ENCODE results near the gene PREX1.
"Not testable (repeated sequence)": the region's sequence is repeated elsewhere in the genome, so short reads cannot be mapped to it uniquely, and the experiment has no call there.

The PREX1 gene

GRCh38 chr20:48834278-48834677 is 6.5 kb upstream of the PREX1 start:
- H3K4me3 ChIP-seq (ENCODE audit: low read depth, low read length) = no peak overlapping the region
- H3K4me1 ChIP-seq (ENCODE audit: control insufficient read depth, insufficient read depth, low read length) = no peaks in the 10 kb centered on the region
- H3K36me3 ChIP-seq (ENCODE audit: control insufficient read depth, insufficient read depth, low read length) = no peaks in the 10 kb centered on the region
- no peak overlapping the region for H3K9ac ChIP-seq (ENCODE audit: low read length)
- no peaks in the 10 kb centered on the region for H3K9me3 ChIP-seq (ENCODE audit: control insufficient read depth, insufficient read depth, low read depth, low read length)
- peaks cover 14% of the 10 kb centered on the region for H3K27me3 ChIP-seq (ENCODE audit: control insufficient read depth, insufficient read depth, low read length)
- H3K27ac ChIP-seq (ENCODE audit: low read depth, low read length) = no peak overlapping the region

- H3K27ac ChIP-seq (ENCODE audit: low read depth, low read length) = no peak overlapping the region
- no peaks in the 10 kb centered on the region for H3K36me3 ChIP-seq (ENCODE audit: control insufficient read depth, insufficient read depth, low read length)
- no peak overlapping the region for H3K9ac ChIP-seq (ENCODE audit: low read length)
Measured at GRCh38 chr20:48832405-48832730, 4.6 kb upstream of the PREX1 start.

GRCh38 chr20:48831718-48832404 is 4.1 kb upstream of the PREX1 start:
- Histone ChIP-seq H3K4me3 (ENCODE audit: low read depth, low read length) (no peak overlapping the region), H3K36me3 (ENCODE audit: control insufficient read depth, insufficient read depth, low read length) (no peaks in the 10 kb centered on the region), H3K27ac (ENCODE audit: low read depth, low read length) (no peak overlapping the region), H3K4me1 (ENCODE audit: control insufficient read depth, insufficient read depth, low read length) (no peaks in the 10 kb centered on the region), H3K9ac (ENCODE audit: low read length) (no peak overlapping the region), H3K27me3 (ENCODE audit: control insufficient read depth, insufficient read depth, low read length) (peaks cover 31% of the 10 kb centered on the region), H3K9me3 (ENCODE audit: control insufficient read depth, insufficient read depth, low read depth, low read length) (no peaks in the 10 kb centered on the region)

More at GRCh38 chr20:48832405-48832730, 4.6 kb upstream of the PREX1 start:
- Histone ChIP-seq H3K9me3 (ENCODE audit: control insufficient read depth, insufficient read depth, low read depth, low read length) (no peaks in the 10 kb centered on the region), H3K27me3 (ENCODE audit: control insufficient read depth, insufficient read depth, low read length) (peaks cover 26% of the 10 kb centered on the region), H3K4me1 (ENCODE audit: control insufficient read depth, insufficient read depth, low read length) (no peaks in the 10 kb centered on the region), H3K4me3 (ENCODE audit: low read depth, low read length) (no peak overlapping the region)

GRCh38 chr20:48830826-48831318 is 3.1 kb upstream of the PREX1 start:
- Histone ChIP-seq H3K27me3 (ENCODE audit: control insufficient read depth, insufficient read depth, low read length) (peaks cover 39% of the 10 kb centered on the region), H3K27ac (ENCODE audit: low read depth, low read length) (no peak overlapping the region), H3K9ac (ENCODE audit: low read length) (no peak overlapping the region), H3K36me3 (ENCODE audit: control insufficient read depth, insufficient read depth, low read length) (no peaks in the 10 kb centered on the region), H3K4me1 (ENCODE audit: control insufficient read depth, insufficient read depth, low read length) (peaks cover 2% of the 10 kb centered on the region), H3K4me3 (ENCODE audit: low read depth, low read length) (no peak overlapping the region), H3K9me3 (ENCODE audit: control insufficient read depth, insufficient read depth, low read depth, low read length) (no peaks in the 10 kb centered on the region)

GRCh38 chr20:48829940-48830339 is 2.1 kb upstream of the PREX1 start:
- H3K36me3 ChIP-seq (ENCODE audit: control insufficient read depth, insufficient read depth, low read length) = no peaks in the 10 kb centered on the region
- H3K9ac ChIP-seq (ENCODE audit: low read length) = no peak overlapping the region
- H3K27ac ChIP-seq (ENCODE audit: low read depth, low read length) = no peak overlapping the region
- peaks cover 48% of the 10 kb centered on the region for H3K27me3 ChIP-seq (ENCODE audit: control insufficient read depth, insufficient read depth, low read length)
- no peak overlapping the region for H3K4me3 ChIP-seq (ENCODE audit: low read depth, low read length)
- H3K9me3 ChIP-seq (ENCODE audit: control insufficient read depth, insufficient read depth, low read depth, low read length) = no peaks in the 10 kb centered on the region
- peaks cover 11% of the 10 kb centered on the region for H3K4me1 ChIP-seq (ENCODE audit: control insufficient read depth, insufficient read depth, low read length)

- peaks cover 16% of the 10 kb centered on the region for H3K4me1 ChIP-seq (ENCODE audit: control insufficient read depth, insufficient read depth, low read length)
- no peak overlapping the region for H3K27ac ChIP-seq (ENCODE audit: low read depth, low read length)
- H3K9me3 ChIP-seq (ENCODE audit: control insufficient read depth, insufficient read depth, low read depth, low read length) = no peaks in the 10 kb centered on the region
- peak overlapping the region; percentile 79 for H3K4me3 ChIP-seq (ENCODE audit: low read depth, low read length)
- H3K36me3 ChIP-seq (ENCODE audit: control insufficient read depth, insufficient read depth, low read length) = no peaks in the 10 kb centered on the region
- H3K9ac ChIP-seq (ENCODE audit: low read length) = peak overlapping the region; percentile 75
- H3K27me3 ChIP-seq (ENCODE audit: control insufficient read depth, insufficient read depth, low read length) = peaks cover 59% of the 10 kb centered on the region
Measured at GRCh38 chr20:48828734-48829460, 1.1 kb upstream of the PREX1 start.

GRCh38 chr20:48826883-48827771 is 672 bp downstream of the PREX1 start:
- H3K27ac ChIP-seq (ENCODE audit: low read depth, low read length) = no peak overlapping the region; the same call in 1 of the 2 replicates
- H3K9ac ChIP-seq (ENCODE audit: low read length) = peak overlapping the region; percentile 83
- no peaks in the 10 kb centered on the region for H3K9me3 ChIP-seq (ENCODE audit: control insufficient read depth, insufficient read depth, low read depth, low read length)
- H3K36me3 ChIP-seq (ENCODE audit: control insufficient read depth, insufficient read depth, low read length) = no peaks in the 10 kb centered on the region
- H3K4me1 ChIP-seq (ENCODE audit: control insufficient read depth, insufficient read depth, low read length) = peaks cover 16% of the 10 kb centered on the region
- H3K27me3 ChIP-seq (ENCODE audit: control insufficient read depth, insufficient read depth, low read length) = peaks cover 60% of the 10 kb centered on the region
- H3K4me3 ChIP-seq (ENCODE audit: low read depth, low read length) = peak overlapping the region; percentile 94

- not testable (repeated sequence) for H3K9me3 ChIP-seq (ENCODE audit: control insufficient read depth, insufficient read depth, low read depth, low read length); H3K27ac ChIP-seq (ENCODE audit: low read depth, low read length); H3K36me3 ChIP-seq (ENCODE audit: control insufficient read depth, insufficient read depth, low read length)
- peak overlapping the region; percentile 34 for H3K9ac ChIP-seq (ENCODE audit: low read length)
- H3K4me3 ChIP-seq (ENCODE audit: low read depth, low read length) = peak overlapping the region; percentile 94
- H3K4me1 ChIP-seq (ENCODE audit: control insufficient read depth, insufficient read depth, low read length) = peaks cover 16% of the 10 kb centered on the region
- H3K27me3 ChIP-seq (ENCODE audit: control insufficient read depth, insufficient read depth, low read length) = peaks cover 60% of the 10 kb centered on the region
Measured at GRCh38 chr20:48826480-48826879, 1.3 kb downstream of the PREX1 start.

- H3K4me3 ChIP-seq (ENCODE audit: low read depth, low read length) = peak overlapping the region; percentile 94
- H3K36me3 ChIP-seq (ENCODE audit: control insufficient read depth, insufficient read depth, low read length) = no peaks in the 10 kb centered on the region
- peaks cover 60% of the 10 kb centered on the region for H3K27me3 ChIP-seq (ENCODE audit: control insufficient read depth, insufficient read depth, low read length)
- peaks cover 16% of the 10 kb centered on the region for H3K4me1 ChIP-seq (ENCODE audit: control insufficient read depth, insufficient read depth, low read length)
- peak overlapping the region; percentile 34 for H3K9ac ChIP-seq (ENCODE audit: low read length)
- H3K9me3 ChIP-seq (ENCODE audit: control insufficient read depth, insufficient read depth, low read depth, low read length) = no peaks in the 10 kb centered on the region
- H3K27ac ChIP-seq (ENCODE audit: low read depth, low read length) = no peak overlapping the region; the same call in 1 of the 2 replicates
Measured at GRCh38 chr20:48826069-48826468, 1.7 kb downstream of the PREX1 start.

- H3K27ac ChIP-seq (ENCODE audit: low read depth, low read length) = no peak overlapping the region
- H3K4me3 ChIP-seq (ENCODE audit: low read depth, low read length) = peak overlapping the region; percentile 94
- peaks cover 56% of the 10 kb centered on the region for H3K27me3 ChIP-seq (ENCODE audit: control insufficient read depth, insufficient read depth, low read length)
- no peak overlapping the region for H3K9ac ChIP-seq (ENCODE audit: low read length)
- H3K36me3 ChIP-seq (ENCODE audit: control insufficient read depth, insufficient read depth, low read length) = no peaks in the 10 kb centered on the region
- peaks cover 16% of the 10 kb centered on the region for H3K4me1 ChIP-seq (ENCODE audit: control insufficient read depth, insufficient read depth, low read length)
- no peaks in the 10 kb centered on the region for H3K9me3 ChIP-seq (ENCODE audit: control insufficient read depth, insufficient read depth, low read depth, low read length)
Measured at GRCh38 chr20:48825566-48825920, 2.3 kb downstream of the PREX1 start.
